Activated T-cell treated with anti-CD3 and anti-CD28 coated beads for 48 hours (primary cell): ENCODE data around the gene NRL.
A peak's percentile ranks its signal among the peaks of the same experiment; 100 is the strongest.
"Not testable (repeated sequence)": the region's sequence is repeated elsewhere in the genome, so short reads cannot be mapped to it uniquely, and the experiment has no call there.

Source experiments
- DNase-seq: peaks from one replicate; pipeline ENCODE4 v3.0.0-alpha.2; 2020; ENCODE audit warnings: low read depth

NRL gene

DNA sequence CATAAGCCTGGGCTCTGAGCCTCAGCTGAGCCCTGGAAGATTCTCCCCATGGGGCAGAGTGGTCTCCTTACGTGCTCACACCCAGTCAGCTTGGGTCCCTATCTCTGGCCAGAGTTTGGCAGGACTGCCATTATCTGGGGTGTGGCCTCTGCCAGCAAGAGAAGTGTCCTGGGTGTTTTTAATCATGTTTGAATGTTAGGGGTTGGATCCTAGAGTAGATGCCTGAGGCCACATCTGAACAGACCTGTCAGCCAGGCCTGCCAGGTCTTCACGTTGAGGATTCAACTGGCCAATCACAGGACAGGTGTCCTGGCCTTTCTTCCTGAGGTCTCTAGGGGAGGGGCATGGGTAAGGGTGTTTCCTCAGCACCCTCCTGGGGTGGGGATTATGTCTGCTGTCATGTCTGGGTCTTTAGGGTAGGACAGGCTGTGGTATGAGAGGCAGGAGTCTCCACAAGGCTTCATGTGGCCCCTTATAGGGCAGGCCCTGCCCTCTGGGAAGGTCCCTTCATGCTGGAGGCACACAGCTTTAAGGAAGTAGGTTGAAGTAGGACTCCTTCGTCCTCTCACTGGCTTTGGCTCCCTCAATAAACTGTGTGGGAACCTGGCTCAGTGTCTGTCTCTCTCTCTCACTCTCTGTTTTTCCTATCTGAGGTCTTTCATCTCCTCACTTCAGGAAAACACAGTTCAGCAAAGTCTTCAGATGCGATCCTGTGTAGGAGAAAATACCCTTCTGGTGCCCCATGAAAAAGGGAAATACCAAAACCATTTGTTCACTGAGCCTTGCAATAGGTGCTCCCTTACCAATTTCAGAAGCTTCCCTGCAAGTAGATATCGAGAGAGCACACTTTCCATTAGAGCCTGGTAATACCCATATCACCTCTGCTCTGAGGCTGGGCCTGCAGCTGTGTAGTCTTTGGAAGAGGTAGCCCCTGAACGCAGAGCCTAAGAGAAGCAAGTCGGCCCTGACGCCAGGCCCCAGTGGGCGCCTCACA lies 9.0 kb upstream of the NRL start:
- no peak for DNase-seq

DNA sequence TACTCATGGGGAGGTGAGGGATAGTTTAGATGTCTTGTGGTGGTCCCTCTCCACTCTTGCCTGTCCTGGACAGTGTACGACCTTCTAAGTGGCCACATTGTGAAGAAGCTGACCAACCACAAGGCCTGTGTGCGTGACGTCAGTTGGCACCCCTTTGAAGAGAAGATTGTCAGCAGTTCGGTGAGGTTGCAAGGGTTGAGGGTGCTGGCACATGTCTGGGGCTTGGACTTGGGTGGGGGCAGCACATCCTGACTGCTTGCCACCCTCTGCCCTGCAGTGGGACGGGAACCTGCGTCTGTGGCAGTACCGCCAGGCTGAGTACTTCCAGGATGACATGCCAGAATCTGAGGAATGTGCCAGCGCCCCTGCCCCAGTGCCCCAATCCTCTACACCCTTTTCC lies 8.1 kb upstream of the NRL start:
- DNase-seq = no peak

DNA sequence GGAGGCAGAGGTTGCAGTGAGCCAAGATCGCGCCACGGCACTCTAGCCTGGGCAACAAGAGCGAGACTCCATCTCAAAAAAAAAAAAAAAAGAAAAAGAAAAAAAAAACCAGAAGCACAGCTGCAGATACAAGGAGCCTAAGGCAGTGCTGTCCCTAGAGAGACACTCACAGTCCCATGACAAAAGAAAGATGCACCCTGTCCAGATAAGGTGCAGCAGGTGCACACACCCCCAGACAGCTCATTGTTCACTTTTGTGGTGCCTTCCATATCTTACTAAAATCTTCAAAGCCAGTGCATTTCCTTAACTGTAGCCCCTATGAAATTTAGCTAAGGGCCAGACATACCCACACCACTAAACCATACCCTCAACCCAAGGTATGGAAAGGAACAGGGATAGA lies 7.7 kb upstream of the NRL start:
- DNase-seq = no peak

DNA sequence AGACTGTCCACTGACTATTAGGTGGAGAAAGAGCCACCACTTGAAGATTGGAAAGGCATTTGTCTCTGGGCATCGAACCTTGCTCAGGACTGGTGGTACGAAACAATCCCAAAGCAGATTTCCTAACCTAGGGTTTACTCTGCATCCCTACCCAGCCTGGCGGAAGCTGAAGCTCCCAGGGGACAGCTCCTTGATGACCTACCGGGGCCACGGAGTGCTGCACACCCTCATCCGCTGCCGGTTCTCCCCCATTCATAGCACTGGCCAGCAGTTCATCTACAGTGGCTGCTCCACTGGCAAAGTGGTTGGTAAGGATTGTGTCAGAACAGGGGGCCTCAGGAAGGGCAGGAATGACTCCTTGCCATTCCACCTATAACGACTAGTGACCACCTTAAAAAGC lies 6.5 kb upstream of the NRL start:
- DNase-seq = no peak

DNA sequence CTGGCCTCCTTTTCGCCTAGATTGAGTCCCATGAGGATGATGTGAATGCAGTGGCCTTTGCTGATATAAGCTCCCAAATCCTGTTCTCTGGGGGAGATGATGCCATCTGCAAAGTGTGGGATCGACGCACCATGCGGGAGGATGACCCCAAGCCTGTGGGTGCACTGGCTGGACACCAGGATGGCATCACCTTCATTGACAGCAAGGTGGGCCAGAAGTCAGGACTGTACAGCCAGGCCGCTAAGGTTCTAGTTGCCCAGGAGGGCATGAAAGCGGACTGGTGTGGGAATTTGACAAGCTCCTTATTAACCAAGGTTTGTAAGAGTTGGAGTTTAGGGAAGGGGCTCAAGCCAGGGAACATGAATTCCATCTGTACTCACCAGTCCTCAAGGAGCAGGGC lies 4.9 kb upstream of the NRL start:
- no peak for DNase-seq

DNA sequence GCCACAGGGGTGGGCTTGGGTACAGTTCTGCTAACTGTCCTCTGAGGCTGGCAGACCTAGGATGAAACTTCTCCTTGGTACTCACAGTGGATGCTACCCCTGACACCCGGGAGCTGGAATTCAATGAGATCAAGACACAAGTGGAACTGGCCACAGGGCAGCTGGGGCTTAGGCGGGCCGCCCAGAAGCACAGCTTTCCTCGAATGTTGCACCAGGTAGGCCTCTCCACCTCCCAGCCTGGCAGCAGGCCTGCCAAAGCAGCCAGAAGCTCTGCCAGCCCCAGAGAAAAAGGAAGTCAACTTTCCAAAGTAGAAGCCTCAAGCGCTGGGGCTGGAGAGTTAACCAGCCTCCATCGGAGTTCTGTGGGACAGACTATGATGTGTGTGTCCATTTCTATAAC lies 2.4 kb upstream of the NRL start:
- DNase-seq = no peak

DNA sequence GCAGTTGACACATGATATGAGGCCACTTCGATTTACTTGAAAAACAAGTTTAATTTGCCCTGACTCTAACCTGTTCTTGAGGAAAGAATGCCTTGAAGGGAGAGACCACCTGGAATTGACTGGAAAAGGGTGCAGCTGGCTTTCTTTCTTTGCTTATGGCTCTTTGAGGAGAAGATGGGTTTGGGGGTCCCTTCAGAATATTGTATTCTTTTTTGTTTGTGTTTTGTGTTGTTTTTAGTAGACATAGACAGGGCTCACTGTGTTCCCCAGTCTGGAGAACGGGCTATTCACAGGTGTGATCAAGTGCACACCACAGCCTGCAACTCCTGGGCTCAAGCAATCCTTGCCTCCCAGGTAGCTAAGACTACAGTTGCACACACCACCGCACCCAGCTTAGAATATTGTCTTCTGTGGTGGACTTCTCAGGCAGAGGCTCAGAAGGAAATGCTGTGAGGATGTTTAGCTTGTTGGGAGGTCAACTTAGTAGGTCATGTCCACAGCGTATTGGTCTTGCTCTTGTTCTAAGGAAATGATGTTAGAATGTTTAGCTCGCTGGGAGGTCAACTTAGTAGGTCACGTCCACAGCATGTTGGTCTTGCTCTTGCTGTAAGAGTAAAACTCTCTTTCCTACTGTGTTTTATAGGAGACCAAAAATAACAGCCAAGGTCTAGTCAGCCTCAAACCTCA lies 1.5 kb upstream of the NRL start:
- DNase-seq = no peak

DNA sequence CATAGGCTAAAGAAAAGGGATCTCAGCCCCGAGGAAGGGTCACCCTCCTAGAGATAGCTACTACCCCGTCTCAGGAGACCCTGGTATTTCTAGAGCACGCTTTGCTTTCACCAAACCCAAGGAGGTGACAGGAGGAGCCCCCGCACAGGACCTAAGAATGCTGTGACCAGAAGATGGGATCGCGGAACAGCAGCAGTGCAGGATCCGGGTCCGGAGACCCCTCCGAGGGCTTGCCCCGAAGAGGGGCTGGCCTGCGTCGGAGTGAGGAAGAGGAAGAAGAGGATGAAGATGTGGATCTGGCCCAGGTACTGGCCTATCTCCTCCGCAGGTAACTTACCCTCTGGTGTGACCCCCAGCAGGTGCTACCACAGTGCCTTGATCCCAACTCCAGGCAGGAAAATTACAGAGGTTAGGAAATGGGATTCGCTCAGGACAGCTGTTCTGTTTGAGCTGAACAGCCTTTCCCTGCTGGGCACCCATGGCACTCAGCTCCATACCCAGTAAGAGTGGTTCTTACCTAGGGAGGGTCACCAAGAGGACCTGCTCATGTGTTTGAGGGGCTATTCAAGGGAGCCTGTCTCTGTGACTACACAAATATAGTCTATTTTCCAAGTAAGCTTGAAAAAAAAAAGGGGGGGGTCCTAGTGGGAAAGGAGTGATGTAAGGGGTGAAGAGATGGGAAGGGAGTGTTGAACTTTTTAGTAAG lies 826 bp upstream of the NRL start:
- DNase-seq = no peak

DNA sequence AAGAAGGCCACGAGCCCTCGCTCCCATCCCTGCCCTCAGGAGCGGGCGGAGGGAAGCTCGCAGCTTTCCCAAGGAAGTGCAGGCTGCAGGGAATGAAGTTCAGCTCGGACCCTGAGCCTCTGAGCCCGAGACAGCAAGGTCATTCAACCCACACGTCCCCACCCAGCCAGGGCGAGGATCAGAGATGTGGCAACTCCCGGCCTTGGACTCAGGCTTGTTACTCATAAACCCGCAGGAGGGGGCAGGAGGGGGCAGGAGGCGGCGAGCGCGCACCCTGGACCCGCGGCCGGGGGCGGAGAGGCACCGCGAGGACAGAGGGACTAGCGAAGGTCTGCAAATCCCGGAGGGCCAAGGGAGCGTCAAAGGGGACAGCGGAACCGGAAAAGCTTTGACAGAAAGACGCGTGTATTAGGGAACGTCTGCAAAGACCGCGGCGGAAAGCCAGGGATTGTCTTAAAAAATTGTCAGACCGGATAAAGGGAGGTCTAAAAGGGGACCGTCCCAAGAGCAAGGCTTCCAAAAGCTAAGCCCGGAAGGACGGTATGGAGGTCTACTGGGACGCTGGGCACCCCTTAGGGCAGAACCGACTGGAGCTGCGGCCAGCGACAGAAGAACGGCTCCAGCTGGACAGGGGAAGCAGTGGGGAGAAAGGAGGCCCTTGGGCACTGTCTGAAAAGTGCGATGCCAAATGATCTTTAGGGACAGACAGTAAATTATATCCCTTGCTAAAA lies 783 bp downstream of the NRL start:
- DNase-seq = peak; percentile 82

DNA sequence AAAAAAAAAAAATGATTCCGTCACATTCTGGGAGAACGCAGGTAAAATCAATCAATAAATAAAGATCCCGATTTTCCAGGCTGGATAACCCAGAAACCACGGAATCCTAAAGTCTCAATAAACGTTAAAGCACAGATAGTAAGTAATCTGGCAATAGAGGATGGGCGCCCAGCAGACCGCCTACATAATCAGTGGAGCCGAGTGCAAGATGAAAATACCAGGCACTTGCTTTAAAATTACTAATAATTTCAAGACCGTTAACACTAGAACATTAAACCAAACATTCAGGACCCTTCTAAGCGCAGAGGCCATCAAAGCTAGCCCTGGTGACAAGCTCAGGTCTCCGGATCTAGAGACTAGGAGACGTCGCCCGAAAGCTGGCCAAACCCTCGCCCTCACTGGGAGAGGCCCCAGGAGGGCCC lies 1.4 kb downstream of the NRL start:
- DNase-seq = no peak

DNA sequence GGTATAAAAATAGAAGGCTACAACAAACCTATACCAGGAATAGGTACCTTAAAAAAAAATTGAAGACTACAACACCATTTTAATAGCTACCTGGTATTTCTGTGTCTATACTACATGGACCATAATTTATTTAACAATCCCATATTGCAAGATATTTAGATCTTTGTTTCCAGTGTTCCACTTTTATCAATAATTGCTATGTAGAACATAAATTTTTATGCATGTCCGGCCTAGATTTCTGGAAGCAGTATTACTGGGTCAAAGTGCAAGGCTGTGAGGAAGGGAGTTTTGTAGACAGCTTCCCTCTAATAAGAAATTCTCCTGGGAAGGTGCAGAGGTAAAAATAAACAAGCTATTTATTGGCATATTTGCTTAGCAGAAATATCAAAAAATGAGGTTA lies 4.2 kb downstream of the NRL start:
- no peak for DNase-seq

DNA sequence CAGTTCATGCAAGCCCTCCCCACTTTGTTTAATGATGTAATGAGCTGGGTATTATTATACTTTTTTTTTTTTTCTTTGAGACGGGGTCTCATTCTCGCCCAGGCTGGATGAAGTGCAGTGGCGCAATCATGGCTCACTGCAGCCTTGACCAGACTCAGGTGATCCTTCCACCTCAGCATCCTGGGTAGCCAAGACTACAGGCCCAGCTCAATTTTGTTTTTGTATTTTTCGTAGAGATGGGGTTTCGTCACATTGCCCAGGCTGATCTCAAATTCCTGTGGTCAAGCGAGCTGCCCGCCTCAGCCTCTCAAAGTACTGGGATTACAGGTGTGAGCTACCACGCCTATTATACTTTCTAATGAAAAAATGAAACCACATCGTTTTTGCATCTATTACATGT lies 4.7 kb downstream of the NRL start:
- DNase-seq = no peak

DNA sequence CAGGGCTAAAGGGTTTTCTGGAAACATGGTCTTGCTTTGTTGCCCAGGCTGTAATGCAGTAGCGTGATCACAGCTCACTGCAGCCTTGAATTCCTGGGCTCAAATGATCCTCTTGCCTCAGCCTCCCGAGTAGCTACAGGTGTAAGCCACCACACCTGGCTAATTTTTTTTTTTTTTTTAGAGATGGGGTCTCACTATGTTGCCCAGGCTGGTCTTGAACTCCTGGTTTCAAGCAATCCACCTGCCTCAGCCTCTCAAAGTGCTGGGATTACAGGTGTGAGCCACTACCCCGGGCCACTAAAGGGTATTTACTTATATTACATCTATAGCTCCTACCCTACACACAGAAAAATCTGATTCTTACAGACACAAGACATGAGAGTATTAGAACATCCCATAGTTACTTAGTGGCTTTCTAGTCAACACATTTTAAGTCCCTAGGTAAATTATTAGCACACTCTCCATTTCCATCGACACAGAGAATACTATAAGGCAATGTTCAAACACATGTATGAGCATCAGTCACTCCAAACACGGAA lies 6.3 kb downstream of the NRL start:
- DNase-seq = no peak

DNA sequence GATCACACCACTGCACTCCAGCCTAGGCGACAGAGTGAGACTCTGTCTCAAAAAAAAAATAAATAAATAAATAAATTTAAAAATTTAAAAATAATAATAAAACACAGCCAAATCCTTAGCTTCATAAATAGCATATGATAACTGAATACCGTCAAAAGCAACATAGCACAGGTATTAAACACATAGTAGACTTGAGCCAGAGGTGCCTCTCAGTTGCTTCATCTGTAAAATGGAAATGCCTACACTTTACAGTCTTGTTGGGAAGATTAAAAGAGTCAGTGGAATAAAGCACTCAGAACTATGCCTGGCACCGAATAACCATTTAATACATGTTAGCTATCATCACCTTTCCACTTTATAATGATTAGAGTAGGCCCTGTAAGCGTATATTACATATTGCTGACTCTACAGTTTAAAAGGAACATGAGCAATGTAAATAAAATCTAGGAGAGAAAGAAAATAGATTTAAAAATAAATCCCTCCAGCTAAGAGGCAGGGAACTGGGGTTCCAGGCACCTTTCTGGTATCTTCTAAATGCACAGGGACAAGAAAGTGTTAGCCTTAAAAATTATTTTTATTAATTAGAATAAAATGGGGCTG lies 8.0 kb downstream of the NRL start:
- no peak for DNase-seq

DNA sequence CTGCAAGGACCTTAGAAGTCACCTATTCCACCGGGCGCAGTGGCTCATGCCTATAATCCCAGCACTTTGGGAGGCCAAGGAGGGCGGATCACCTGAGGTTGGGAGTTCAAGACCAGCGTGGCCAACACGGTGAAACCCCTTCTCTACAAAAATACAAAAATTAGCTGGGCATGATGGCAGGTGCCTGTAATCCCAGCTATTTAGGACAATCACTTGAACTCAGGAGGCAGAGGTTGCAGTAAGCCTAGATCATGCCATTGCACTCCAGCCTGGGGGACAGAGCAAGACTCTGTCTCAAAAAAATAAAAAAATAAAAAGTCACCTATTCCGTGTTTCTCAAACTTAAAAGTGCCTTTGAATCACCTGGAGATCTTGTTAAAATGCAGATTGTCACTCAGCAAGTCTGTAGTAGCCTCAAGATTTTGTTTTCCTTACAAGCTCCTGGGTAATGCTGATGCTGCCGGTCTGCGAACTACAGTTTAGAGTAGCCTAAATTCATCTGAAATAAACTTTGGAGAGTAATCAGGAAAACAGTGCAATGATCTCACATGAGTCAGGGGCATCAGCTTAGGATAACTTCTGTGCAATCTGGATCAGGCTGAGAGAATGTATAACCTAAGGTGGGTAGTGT lies 9.0 kb downstream of the NRL start:
- not testable (repeated sequence) for DNase-seq

DNA sequence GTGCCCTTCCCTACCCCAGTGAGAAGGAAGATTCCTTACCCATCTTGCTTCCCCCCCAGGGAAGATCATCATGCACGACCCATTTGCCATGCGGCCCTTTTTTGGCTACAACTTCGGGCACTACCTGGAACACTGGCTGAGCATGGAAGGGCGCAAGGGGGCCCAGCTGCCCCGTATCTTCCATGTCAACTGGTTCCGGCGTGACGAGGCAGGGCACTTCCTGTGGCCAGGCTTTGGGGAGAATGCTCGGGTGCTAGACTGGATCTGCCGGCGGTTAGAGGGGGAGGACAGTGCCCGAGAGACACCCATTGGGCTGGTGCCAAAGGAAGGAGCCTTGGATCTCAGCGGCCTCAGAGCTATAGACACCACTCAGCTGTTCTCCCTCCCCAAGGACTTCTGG lies 11.3 kb downstream of the NRL start:
- no peak for DNase-seq

DNA sequence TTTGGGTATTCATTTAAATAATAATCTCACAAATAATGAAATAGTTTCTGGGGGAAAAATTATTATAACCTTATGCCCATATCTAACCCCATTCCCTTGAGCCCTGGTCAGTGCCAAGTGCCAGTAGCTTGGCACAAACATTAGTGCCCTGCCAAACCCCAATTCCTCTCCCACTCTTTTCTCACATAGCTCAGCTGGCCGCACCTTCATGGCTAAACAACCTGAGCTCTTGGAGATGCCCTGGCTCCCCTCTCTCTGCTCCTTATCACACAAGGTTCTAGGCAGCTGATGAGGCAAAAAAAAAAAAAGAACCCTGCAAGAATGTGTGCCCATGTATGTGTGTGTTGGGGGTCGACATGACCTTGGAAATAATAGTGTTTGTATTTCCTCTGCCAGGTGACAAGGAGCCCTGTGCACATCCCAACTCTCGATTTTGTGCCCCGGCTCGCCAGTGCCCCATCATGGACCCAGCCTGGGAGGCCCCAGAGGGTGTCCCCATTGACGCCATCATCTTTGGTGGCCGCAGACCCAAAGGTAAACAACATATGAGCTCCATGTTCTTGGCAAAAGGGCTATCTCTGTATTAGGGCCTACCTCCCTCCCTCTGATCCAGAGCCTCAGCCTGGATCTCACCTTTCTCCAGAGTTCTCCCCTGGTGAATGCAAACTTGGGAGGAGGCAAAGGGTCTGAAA lies 12.2 kb downstream of the NRL start:
- DNase-seq = no peak

DNA sequence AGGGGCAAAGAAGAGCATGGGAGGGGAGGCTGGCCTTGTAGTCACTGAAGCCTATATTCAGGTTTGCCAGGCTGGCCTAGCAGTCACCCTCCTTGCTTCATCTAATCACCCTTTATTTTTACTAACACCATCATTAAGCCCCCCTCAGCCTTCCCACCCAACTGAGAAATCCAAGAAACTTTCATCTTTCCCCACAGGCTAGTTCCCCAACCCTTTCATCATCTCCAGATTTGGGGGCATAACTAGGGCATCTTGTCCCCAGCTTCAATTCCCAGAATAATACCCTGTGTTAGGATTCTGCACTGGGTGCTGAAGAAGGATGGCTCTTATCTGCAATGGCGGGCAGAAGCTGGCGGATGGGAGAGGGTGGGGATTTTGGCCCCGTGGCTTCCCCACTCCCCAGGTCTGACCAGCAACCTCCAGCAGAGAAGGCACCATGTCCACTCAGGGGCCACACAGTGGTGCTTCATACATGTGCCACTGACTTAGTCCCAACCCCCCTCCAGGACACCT lies 13.7 kb downstream of the NRL start:
- no peak for DNase-seq

DNA sequence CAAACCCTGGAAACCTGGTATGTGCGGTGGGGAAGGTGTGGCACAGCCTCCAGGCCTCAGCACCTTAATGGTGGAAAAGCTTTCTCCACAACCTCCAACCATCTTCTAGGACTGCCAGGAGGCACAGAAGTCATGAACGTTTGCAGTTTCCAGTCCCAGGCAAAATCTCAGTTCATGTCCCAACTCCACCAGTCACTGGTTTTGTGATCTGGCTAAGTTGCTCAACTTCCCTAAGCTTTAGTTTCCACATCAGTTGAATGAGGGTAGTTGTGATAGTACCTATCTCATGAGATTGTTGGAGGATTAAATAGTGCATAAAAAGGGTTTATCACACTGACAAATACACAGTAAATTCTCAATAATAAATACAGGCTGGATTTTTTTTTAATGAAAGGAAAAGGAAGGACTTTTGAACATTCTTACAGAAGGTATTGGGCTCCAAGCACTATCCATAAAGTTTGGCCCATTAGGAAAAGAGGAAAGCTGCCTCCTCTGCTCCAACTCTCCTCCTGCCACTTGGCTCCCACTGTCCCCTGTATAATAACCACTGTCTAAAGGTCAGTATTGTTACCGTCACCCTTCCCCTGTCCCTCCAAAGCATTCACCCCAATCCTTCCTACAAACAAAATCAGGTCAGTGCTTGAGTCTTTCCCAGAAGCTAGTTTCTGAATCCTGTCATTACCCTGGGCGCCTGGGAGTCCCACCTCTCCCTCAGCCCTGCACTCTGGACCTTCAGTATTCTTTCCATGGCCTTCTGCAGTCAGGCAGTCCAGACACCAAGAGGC lies 14.4 kb downstream of the NRL start:
- DNase-seq = no peak
